ENCODE measurements around the gene ANGPT4.
A peak's percentile ranks its signal among the peaks of the same experiment; 100 is the strongest.
"Not testable (repeated sequence)": the region's sequence is repeated elsewhere in the genome, so short reads cannot be mapped to it uniquely, and the experiment has no call there.

ANGPT4 gene

DNA sequence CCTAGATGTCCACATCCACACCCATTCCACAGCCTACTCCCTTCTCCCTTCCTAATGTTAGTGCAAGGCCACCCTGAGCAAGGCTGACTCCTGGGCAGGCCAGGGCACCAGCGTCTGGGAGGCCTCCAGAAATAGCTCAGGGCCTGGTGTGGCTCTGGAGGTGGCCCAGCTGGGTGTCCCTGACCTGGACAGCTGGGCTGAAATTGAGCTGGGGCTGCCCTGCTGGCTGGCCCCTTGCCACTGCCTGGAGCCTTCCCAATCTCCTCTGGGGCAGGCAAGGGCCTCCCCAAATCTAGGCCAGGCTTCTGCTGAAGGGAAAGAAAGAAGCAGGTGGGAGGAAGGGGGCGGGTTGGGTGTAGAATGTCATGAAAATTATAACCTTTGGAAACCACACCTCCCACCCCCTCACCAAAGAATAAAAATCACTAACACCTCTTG, 80.5 kb downstream of the ANGPT4 start:
- FAIRE-seq (no peak), DNase-seq (ENCODE audit: insufficient read length, low spot score) (no peak)
- no peak for TF ChIP-seq SPI1 (IDR thresholded peaks at IDR 0.05; ENCODE audit: low read depth, low read length)
- no peak for TF ChIP-seq POLR2A (IDR thresholded peaks at IDR 0.05; ENCODE audit: low read depth, low read length)
- TF ChIP-seq POU2F2 (IDR thresholded peaks at IDR 0.05; ENCODE audit: low read depth, low read length), result no peak
- no peak for TF ChIP-seq PAX5 (IDR thresholded peaks at IDR 0.05; ENCODE audit: insufficient read depth, low read length, severe bottlenecking)
- TF ChIP-seq POLR2AphosphoS5 (IDR thresholded peaks at IDR 0.05; ENCODE audit: low read depth, low read length), result no peak
- no peak for TF ChIP-seq TAF1 (IDR thresholded peaks at IDR 0.05; ENCODE audit: low read depth, low read length)

DNA sequence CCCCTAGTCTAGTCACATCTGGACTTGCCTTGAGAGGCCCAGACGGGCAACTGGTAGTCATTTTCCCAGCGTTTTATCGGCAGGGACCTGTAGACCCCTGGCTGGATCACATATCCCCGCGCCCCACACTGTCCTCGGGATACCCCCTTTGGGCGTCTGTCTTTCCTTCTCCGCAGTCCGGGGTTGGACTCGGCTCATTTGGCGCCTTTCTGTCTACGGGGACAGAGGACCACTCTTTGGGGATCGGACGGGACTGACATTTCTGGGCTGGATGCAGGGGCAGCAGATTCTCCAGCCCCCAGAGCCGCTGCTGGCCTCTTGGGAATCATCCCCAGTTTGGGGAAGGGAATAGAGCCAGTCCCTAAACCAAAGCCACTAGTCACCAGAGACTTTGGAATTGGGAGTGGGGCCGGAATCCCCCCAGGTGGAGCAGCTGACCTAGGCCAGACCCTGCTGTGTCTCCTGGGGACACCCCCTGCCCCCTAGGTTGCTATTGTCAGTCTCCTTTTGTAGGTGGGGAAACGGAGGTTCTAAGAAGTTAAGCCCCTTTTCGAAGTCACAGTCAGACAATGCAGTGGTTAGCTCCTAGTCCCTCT, 81.9 kb downstream of the ANGPT4 start:
- TF ChIP-seq PAX5 (IDR thresholded peaks at IDR 0.05; ENCODE audit: insufficient read depth, low read length, severe bottlenecking), result no peak
- TF ChIP-seq POU2F2 (IDR thresholded peaks at IDR 0.05; ENCODE audit: low read depth, low read length), result no peak
- no peak for TF ChIP-seq POLR2AphosphoS5 (IDR thresholded peaks at IDR 0.05; ENCODE audit: low read depth, low read length)
- no peak for TF ChIP-seq SPI1 (IDR thresholded peaks at IDR 0.05; ENCODE audit: low read depth, low read length)
- TF ChIP-seq TAF1 (IDR thresholded peaks at IDR 0.05; ENCODE audit: low read depth, low read length), result no peak
- TF ChIP-seq POLR2A (IDR thresholded peaks at IDR 0.05; ENCODE audit: low read depth, low read length), result no peak
- FAIRE-seq (peak; percentile 9), DNase-seq (ENCODE audit: insufficient read length, low spot score) (no peak)

DNA sequence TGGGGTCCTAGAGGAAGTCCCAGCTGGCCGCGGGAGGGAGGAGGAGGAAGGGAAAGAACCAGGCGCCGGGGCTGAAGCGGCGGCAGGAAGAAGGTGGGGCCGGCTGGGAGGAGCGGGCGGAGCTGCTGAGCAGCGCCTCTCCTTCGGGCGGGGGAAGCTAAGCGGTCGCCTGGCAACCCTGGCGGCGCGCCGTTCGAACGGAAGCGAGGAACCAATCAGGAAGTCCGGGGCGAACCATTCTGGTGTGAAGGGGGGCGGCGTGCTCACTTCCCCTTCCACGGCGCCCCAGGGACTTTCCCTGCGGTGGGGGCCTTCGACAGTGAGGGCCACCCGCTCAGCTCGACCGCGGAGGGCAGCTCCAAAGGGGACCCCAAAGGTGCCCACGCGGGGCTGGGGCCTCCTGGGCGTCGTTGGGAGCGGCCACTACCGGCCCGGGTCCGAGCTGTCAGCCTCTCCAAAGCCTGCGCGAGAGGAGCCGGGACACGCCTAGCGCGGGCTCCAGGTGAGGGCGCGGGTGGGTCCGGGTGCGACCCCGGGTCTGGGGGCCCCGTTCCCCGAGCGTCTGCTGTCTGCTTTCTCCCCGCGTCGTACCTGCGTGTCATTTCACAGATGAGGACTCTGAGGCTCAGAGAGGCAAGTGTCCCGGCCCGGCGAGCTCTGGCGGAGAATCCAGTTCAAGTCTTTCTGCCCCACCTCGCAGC, 82.5 kb downstream of the ANGPT4 start, which contains the start of gene FAM110A:
TSS of gene FAM110A (plus strand) at position 266 of the 701 bp plus-strand sequence. CDS start 11,090 bp downstream, outside the sequence.
- peak; percentile 92 for DNase-seq (ENCODE audit: insufficient read length, low spot score)
- TF ChIP-seq SPI1 (IDR thresholded peaks at IDR 0.05; ENCODE audit: low read depth, low read length) (peak; percentile 90), POLR2A (IDR thresholded peaks at IDR 0.05; ENCODE audit: low read depth, low read length) (no peak), POU2F2 (IDR thresholded peaks at IDR 0.05; ENCODE audit: low read depth, low read length) (no peak), TAF1 (IDR thresholded peaks at IDR 0.05; ENCODE audit: low read depth, low read length) (no peak)
- FAIRE-seq, result peak; percentile 90

DNA sequence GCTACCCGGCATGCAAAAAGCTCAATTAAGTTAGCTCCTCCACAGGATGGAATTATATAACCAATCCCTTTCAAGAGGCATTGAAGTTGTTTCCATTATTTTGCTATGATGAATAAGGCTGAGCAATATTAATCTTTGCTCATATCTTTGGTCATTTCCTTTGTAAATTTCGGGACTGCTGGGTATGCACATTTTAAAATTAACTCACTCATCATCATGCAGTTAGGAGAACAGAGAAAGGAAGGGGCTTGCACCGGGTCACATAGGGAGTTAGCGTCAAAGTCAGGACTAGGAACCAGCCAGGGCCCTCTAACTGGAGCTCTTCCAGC, 83.0 kb downstream of the ANGPT4 start:
- TF ChIP-seq SPI1 (IDR thresholded peaks at IDR 0.05; ENCODE audit: low read depth, low read length), result no peak
- no peak for TF ChIP-seq PAX5 (IDR thresholded peaks at IDR 0.05; ENCODE audit: insufficient read depth, low read length, severe bottlenecking)
- TF ChIP-seq POU2F2 (IDR thresholded peaks at IDR 0.05; ENCODE audit: low read depth, low read length), result no peak
- no peak for TF ChIP-seq TAF1 (IDR thresholded peaks at IDR 0.05; ENCODE audit: low read depth, low read length)
- TF ChIP-seq POLR2AphosphoS5 (IDR thresholded peaks at IDR 0.05; ENCODE audit: low read depth, low read length), result no peak
- no peak for TF ChIP-seq POLR2A (IDR thresholded peaks at IDR 0.05; ENCODE audit: low read depth, low read length)
- DNase-seq (ENCODE audit: insufficient read length, low spot score) (no peak), FAIRE-seq (no peak)

DNA sequence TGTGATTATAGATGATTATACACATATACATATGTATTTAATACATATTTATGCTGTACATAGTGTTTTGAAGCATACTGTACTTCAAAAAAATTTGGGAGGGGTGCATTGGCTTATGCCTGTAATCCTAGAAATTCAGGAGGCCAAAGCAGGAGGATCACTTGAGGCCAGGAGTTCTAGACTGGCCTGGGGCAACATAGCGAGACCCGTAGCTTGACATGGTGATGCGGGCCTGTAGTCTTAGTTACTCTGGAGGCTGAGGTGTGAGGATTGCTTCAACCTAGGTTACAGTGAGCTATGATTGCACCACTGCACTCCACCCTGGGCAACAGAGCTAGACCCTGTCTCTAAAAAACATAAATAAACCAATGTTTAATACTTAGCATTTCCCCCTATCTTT, 84.2 kb downstream of the ANGPT4 start:
- TF ChIP-seq SPI1 (IDR thresholded peaks at IDR 0.05; ENCODE audit: low read depth, low read length) (no peak), POLR2AphosphoS5 (IDR thresholded peaks at IDR 0.05; ENCODE audit: low read depth, low read length) (no peak), POLR2A (IDR thresholded peaks at IDR 0.05; ENCODE audit: low read depth, low read length) (no peak), POU2F2 (IDR thresholded peaks at IDR 0.05; ENCODE audit: low read depth, low read length) (no peak), TAF1 (IDR thresholded peaks at IDR 0.05; ENCODE audit: low read depth, low read length) (no peak)
- FAIRE-seq (no peak), DNase-seq (ENCODE audit: insufficient read length, low spot score) (no peak)

DNA sequence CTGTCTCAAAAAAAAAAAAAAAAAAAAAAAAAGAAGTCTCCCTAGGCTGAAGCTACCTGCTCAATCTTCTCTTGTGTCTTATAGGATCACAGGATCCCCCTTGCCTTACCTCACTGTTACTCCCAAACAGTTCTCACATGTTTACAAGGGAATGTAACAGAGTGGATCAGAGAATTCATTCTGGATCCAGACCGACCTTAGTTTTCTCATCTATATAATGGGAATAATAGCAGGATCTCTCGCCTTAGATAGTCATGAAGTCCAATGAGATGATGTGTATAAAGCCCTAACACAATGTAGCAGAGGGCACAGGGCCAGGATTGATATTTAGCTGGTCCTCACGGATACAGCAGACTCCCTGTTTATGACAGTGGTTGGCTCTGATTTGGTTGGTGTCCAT, 84.9 kb downstream of the ANGPT4 start:
- DNase-seq (ENCODE audit: insufficient read length, low spot score) (no peak), FAIRE-seq (no peak)
- TF ChIP-seq PAX5 (IDR thresholded peaks at IDR 0.05; ENCODE audit: insufficient read depth, low read length, severe bottlenecking) (no peak), SPI1 (IDR thresholded peaks at IDR 0.05; ENCODE audit: low read depth, low read length) (no peak), POLR2A (IDR thresholded peaks at IDR 0.05; ENCODE audit: low read depth, low read length) (no peak), POU2F2 (IDR thresholded peaks at IDR 0.05; ENCODE audit: low read depth, low read length) (no peak), POLR2AphosphoS5 (IDR thresholded peaks at IDR 0.05; ENCODE audit: low read depth, low read length) (no peak), TAF1 (IDR thresholded peaks at IDR 0.05; ENCODE audit: low read depth, low read length) (no peak)

DNA sequence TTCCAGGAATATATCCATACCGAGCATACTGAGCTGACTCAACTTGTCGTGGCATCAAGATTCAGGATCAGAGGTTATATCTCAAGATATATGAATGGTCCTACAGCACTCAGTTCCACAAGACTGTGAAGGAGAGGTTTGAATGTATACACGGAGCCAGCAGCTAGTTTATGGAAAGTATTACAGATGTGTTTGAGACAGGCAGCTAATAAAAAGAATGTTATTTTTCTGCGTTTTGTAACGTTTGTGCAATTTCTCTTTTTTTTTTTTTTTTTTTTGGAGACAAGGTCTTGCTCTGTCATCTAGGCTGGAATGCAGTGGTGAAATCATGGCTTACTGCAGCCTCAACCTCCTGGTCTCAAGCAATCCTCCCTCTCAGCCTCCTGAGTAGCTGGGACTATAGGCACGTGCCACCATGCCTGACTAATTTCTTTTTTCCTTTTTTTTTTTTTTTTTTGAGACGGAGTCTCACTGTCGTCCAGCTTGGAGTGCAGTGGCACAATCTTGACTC, 86.1 kb downstream of the ANGPT4 start:
- TF ChIP-seq SPI1 (IDR thresholded peaks at IDR 0.05; ENCODE audit: low read depth, low read length) (no peak), TAF1 (IDR thresholded peaks at IDR 0.05; ENCODE audit: low read depth, low read length) (no peak), PAX5 (IDR thresholded peaks at IDR 0.05; ENCODE audit: insufficient read depth, low read length, severe bottlenecking) (no peak)
- DNase-seq (ENCODE audit: insufficient read length, low spot score) (no peak), FAIRE-seq (no peak)

DNA sequence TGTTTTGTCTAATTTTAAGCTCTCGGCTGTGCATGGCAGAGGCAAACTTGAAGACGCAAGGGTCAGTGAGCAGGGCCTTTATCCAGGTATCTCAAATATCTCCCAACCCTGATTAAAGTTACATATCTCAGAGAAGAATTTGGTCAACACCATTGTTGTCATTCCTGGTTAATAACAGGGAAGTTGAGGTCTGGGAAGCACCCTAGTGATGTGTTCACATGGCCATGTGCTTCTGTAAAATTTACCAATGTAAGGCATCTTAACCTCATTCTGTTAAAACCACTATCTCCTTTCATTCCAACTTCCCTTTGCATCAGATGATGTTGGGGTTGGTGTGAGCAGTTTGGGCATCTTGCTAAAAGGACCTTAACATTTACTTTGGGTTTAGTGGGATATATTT, 86.6 kb downstream of the ANGPT4 start:
- DNase-seq (ENCODE audit: insufficient read length, low spot score), result no peak
- TF ChIP-seq TAF1 (IDR thresholded peaks at IDR 0.05; ENCODE audit: low read depth, low read length) (no peak), PAX5 (IDR thresholded peaks at IDR 0.05; ENCODE audit: insufficient read depth, low read length, severe bottlenecking) (no peak)
- no peak for FAIRE-seq

DNA sequence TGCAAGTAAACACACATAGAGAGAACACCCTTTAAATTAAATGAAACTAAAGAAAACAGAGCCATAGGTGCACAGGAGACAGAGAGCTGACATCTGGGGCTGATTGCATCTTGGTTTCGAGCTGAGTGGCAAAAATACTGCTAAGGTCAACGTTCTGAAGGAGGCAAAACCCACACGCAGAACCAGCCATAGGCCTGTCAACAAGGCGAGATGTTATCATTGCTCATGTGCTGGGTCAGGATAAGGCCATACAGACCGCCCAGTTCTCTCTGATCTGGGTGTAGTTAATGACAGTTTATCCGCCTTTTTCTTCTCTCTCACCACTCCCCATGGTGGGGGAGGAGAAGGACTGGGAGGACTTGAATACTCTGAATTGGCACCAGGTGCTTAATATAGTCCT, 87.1 kb downstream of the ANGPT4 start:
- FAIRE-seq, result no peak
- TF ChIP-seq TAF1 (IDR thresholded peaks at IDR 0.05; ENCODE audit: low read depth, low read length) (no peak), SPI1 (IDR thresholded peaks at IDR 0.05; ENCODE audit: low read depth, low read length) (no peak), PAX5 (IDR thresholded peaks at IDR 0.05; ENCODE audit: insufficient read depth, low read length, severe bottlenecking) (no peak), POLR2AphosphoS5 (IDR thresholded peaks at IDR 0.05; ENCODE audit: low read depth, low read length) (no peak), POU2F2 (IDR thresholded peaks at IDR 0.05; ENCODE audit: low read depth, low read length) (no peak), POLR2A (IDR thresholded peaks at IDR 0.05; ENCODE audit: low read depth, low read length) (no peak)
- DNase-seq (ENCODE audit: insufficient read length, low spot score), result no peak

DNA sequence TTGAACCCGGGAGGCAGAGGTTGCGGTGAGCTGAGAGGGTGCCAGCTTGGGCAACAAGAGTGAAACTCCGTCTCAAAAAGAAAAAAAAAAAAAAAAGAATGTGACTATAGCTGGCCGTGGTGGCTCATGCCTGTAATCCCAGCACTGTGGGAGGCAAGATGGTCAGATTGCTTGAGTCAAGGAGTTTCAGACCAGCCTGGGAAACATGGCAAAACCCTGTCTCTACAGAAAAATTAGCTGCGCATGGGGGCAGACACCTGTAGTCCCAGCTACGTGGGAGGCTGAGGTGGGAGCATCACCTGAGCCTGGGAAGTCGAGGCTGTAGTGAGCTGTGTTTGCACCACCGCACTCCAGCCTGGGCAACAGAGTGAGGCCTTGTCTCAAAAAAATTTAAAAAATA, 88.2 kb downstream of the ANGPT4 start:
- not testable (repeated sequence) for FAIRE-seq; DNase-seq (ENCODE audit: insufficient read length, low spot score)
